ENCODE measurements around the gene OR11G2.

The OR11G2 gene

GRCh38 chr14:20247646-20248246 lies 57.0 kb downstream of the OR11G2 start:
- H3K27ac Mint-ChIP-seq (ENCODE audit: low read depth): no peak overlapping the region
- no peaks in the 10 kb centered on the region for H3K4me1 Mint-ChIP-seq
- H3K9me3 Mint-ChIP-seq: peaks cover 6% of the 10 kb centered on the region
- DNase-seq (ENCODE audit: low spot score in 2 of 2) (no peak), ATAC-seq (replicated peaks; ENCODE audit: extremely low read depth, poor library complexity, severe bottlenecking) (no peak)
- H3K27me3 Mint-ChIP-seq: no peaks in the 10 kb centered on the region
- H3K4me3 Mint-ChIP-seq: no peak overlapping the region
- no peaks in the 10 kb centered on the region for H3K36me3 Mint-ChIP-seq (ENCODE audit: insufficient read depth)
